K562 (cell line): ENCODE data around the gene ACOT7. TPM values are rescaled to one million over a fixed set of nuclear protein-coding genes. Genes with fewer than 3 reads are reported as not detected.
A peak's percentile ranks its signal among the peaks of the same experiment; 100 is the strongest.

ENCODE experiments used
- CAMTA2 ChIP-seq: fragments of 250-450 bp; sonication (Bioruptor Pico); conservative IDR thresholded peaks from 2 replicates; pipeline ENCODE4 v1.5.1; 2022
- E2F8 ChIP-seq: fragments of 450-650 bp; IDR thresholded peaks from 2 replicates; pipeline ENCODE4 v1.7.1; 2018; ENCODE audit warnings: mild to moderate bottlenecking, low read depth; ENCODE audit not compliant: partially characterized antibody
- FOXA1 ChIP-seq: fragments of 450-650 bp; IDR thresholded peaks from 2 replicates; pipeline ENCODE4 v1.6.1; 2016; ENCODE audit warnings: mild to moderate bottlenecking, borderline replicate concordance
- FOXM1 ChIP-seq, 2 experiments: fragments of 450-650 bp in 1 of 2; sonication (generic) in 1 of 2; formaldehyde crosslinking in 1 of 2; IDR thresholded peaks; 2 replicates each; pipeline versions ENCODE4 v1.6.1 to v1.9.0; 2017 to 2022; ENCODE audit warnings: low read depth in 2 of 2, mild to moderate bottlenecking in 2 of 2, missing genetic modification reagents in 1 of 2, moderate library complexity in 1 of 2
- GTF2F1 ChIP-seq: IDR thresholded peaks from 2 replicates; pipeline ENCODE4 v1.6.1; 2011; ENCODE audit warnings: low read depth, low read length, improper control_type of control experiment
- HDAC6 ChIP-seq: IDR thresholded peaks from 2 replicates; pipeline ENCODE4 v1.6.1; 2012; ENCODE audit warnings: low read depth, mild to moderate bottlenecking, control low read depth, inconsistent platforms, low read length, moderate library complexity
- HNRNPK ChIP-seq: fragments of 200-400 bp; formaldehyde crosslinking; IDR thresholded peaks from one replicate; pipeline ENCODE4 v1.6.1; 2018; ENCODE audit warnings: mild to moderate bottlenecking, low read depth, low read length; ENCODE audit not compliant: poor library complexity, severe bottlenecking
- KAT2B ChIP-seq: IDR thresholded peaks from one replicate; pipeline ENCODE4 v1.6.1; 2012; ENCODE audit warnings: low read depth, mild to moderate bottlenecking, control low read depth, inconsistent platforms, low read length, moderate library complexity
- NBN ChIP-seq: fragments of 450-650 bp; IDR thresholded peaks from 2 replicates; pipeline ENCODE4 v1.6.1; 2016; ENCODE audit warnings: low read depth, mild to moderate bottlenecking
- NR2C2 ChIP-seq, 2 experiments: fragments of 200-800 bp in 1 of 2; sonication (Bioruptor generic) in 1 of 2; sonication (generic) in 1 of 2; formaldehyde crosslinking in 1 of 2; IDR thresholded peaks; 2 replicates each; pipeline versions ENCODE4 v1.6.1 to v1.8.0; 2016 to 2022; ENCODE audit warnings: mild to moderate bottlenecking in 1 of 2, missing compliant biosample characterization in 1 of 2, missing genetic modification characterization in 1 of 2, missing genetic modification reagents in 1 of 2
- PCBP1 ChIP-seq: fragments of 200-400 bp; formaldehyde crosslinking; IDR thresholded peaks from 2 replicates; pipeline ENCODE4 v1.6.1; 2018; ENCODE audit warnings: mild to moderate bottlenecking, low read depth, low read length; ENCODE audit not compliant: poor library complexity, severe bottlenecking
- SNRNP70 ChIP-seq: fragments of 200-400 bp; formaldehyde crosslinking; optimal IDR thresholded peaks from 2 replicates; pipeline ENCODE3; 2017; ENCODE audit warnings: low read depth, low read length
- TOE1 ChIP-seq, 2 experiments: fragments of 450-650 bp in 1 of 2; sonication (generic) in 1 of 2; formaldehyde crosslinking in 1 of 2; IDR thresholded peaks; 2 replicates each; pipeline versions ENCODE4 v1.7.1 to v1.8.0; 2016 to 2022; ENCODE audit warnings: borderline replicate concordance in 2 of 2, mild to moderate bottlenecking in 2 of 2, antibody characterized with exemption in 1 of 2, inconsistent platforms in 1 of 2, low read depth in 1 of 2, missing genetic modification reagents in 1 of 2, moderate library complexity in 1 of 2
- USF2 ChIP-seq: sonication (generic); formaldehyde crosslinking; IDR thresholded peaks from 2 replicates; pipeline ENCODE4 v1.5.0; 2020; ENCODE audit warnings: missing genetic modification reagents
- ZNF143 ChIP-seq: sonication (generic); formaldehyde crosslinking; IDR thresholded peaks from 2 replicates; pipeline ENCODE4 v1.9.0; 2022; ENCODE audit warnings: mild to moderate bottlenecking, missing genetic modification reagents
- ZNF217 ChIP-seq: sonication (generic); formaldehyde crosslinking; IDR thresholded peaks from 2 replicates; pipeline ENCODE4 v1.8.0; 2022; ENCODE audit warnings: mild to moderate bottlenecking, missing genetic modification reagents
- polyA plus RNA-seq, 8 experiments: library from polyadenylated mRNA; depleted of rRNA in 4 of 8; stranded (reverse) in 5 of 8; unstranded in 3 of 8; fragments of >200 nt; fragmentation: Nextera tagmentation in 2 of 8; fragmentation: Illumina TruSeq in 1 of 8; extraction: Ambion mirVana in 2 of 8; extraction: Trizol in 1 of 8; gene quantifications; 2 replicates each; pipeline versions ENCODE4 v1.2.1 to v1.2.3, GENCODE V29; 2011 to 2014; ENCODE audit warnings: inconsistent platforms in 1 of 8, missing spikeins in 1 of 8
- total RNA-seq, 7 experiments: library from RNA; depleted of rRNA in 6 of 7; stranded (reverse); fragments of >200 nt in 6 of 7; fragmentation: Illumina TruSeq in 2 of 7; extraction: Trizol in 2 of 7; gene quantifications; 2 replicates each; pipeline versions ENCODE4 v1.2.1 to v1.2.3, GENCODE V29; 2011 to 2021; ENCODE audit warnings: low replicate concordance in 1 of 7
- TF ChIP-seq, protein P1 (sequence below): fragments of 450-650 bp; formaldehyde crosslinking; conservative IDR thresholded peaks from 2 replicates; pipeline ENCODE4 v1.4.0; 2022; ENCODE audit warnings: mild to moderate bottlenecking, missing genetic modification characterization
- TF ChIP-seq, protein P2 (sequence below): IDR thresholded peaks from 2 replicates; pipeline ENCODE4 v1.6.1; 2016; ENCODE audit warnings: missing genetic modification characterization, missing compliant biosample characterization

ACOT7 gene
- total and polyA plus RNA-seq, 9 of the 15 experiments (the other 6 are each of a cell fraction or from before 2014, with no cell fraction given): 7.0 to 92.6 (median 37.2) TPM

GRCh38 chr1:6245086-6245868, 148.3 kb downstream of the ACOT7 start (continued):
- TF ChIP-seq, protein P1, sequence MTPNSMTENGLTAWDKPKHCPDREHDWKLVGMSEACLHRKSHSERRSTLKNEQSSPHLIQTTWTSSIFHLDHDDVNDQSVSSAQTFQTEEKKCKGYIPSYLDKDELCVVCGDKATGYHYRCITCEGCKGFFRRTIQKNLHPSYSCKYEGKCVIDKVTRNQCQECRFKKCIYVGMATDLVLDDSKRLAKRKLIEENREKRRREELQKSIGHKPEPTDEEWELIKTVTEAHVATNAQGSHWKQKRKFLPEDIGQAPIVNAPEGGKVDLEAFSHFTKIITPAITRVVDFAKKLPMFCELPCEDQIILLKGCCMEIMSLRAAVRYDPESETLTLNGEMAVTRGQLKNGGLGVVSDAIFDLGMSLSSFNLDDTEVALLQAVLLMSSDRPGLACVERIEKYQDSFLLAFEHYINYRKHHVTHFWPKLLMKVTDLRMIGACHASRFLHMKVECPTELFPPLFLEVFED: no peak
- TF ChIP-seq ZNF217 (CRISPR knock-in tag) (no peak), NBN (no peak), E2F8 (no peak), SNRNP70 (no peak), CAMTA2 (CRISPR knock-in tag) (no peak), USF2 (CRISPR knock-in tag) (no peak), HNRNPK (peak; percentile 91), FOXM1 (IDR thresholded peaks at IDR 0.05; ENCODE audit: low read depth) (no peak), FOXM1 (CRISPR knock-in tag; IDR thresholded peaks at IDR 0.05; ENCODE audit: low read depth) (peak; percentile 98), KAT2B (no peak), NR2C2 (CRISPR knock-in tag; IDR thresholded peaks at IDR 0.05) (peak; percentile 92), NR2C2 (tag; IDR thresholded peaks at IDR 0.05) (no peak), PCBP1 (peak; percentile 97), FOXA1 (no peak), GTF2F1 (no peak), ZNF143 (peak; percentile 49; the same call in 1 of the 2 replicates), HDAC6 (no peak), TOE1 (IDR thresholded peaks at IDR 0.05; ENCODE audit: borderline replicate concordance) (no peak), TOE1 (CRISPR knock-in tag; IDR thresholded peaks at IDR 0.05; ENCODE audit: borderline replicate concordance, low read depth) (peak; percentile 96)
- TF ChIP-seq, protein P2, sequence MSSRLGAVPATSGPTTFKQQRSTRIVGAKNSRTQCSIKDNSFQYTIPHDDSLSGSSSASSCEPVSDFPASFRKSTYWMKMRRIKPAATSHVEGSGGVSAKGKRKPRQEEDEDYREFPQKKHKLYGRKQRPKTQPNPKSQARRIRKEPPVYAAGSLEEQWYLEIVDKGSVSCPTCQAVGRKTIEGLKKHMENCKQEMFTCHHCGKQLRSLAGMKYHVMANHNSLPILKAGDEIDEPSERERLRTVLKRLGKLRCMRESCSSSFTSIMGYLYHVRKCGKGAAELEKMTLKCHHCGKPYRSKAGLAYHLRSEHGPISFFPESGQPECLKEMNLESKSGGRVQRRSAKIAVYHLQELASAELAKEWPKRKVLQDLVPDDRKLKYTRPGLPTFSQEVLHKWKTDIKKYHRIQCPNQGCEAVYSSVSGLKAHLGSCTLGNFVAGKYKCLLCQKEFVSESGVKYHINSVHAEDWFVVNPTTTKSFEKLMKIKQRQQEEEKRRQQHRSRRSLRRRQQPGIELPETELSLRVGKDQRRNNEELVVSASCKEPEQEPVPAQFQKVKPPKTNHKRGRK (tag): no peak
